ENCODE measurements around the gene MSS51.

MSS51 gene

GRCh38 chr10:73460897-73461296, 27.5 kb upstream of the MSS51 start:
- H3K4me3 ChIP-seq (ENCODE audit: low read depth, low read length): no peak overlapping the region
- TF ChIP-seq CTCF (IDR thresholded peaks at IDR 0.05; ENCODE audit: borderline replicate concordance, insufficient read depth, low read depth, low read length): no peak

- no peak overlapping the region for H3K4me3 ChIP-seq (ENCODE audit: low read depth, low read length)
- no peak for TF ChIP-seq CTCF (IDR thresholded peaks at IDR 0.05; ENCODE audit: borderline replicate concordance, insufficient read depth, low read depth, low read length)
Observed at GRCh38 chr10:73459683-73460314, 26.4 kb upstream of the MSS51 start.

GRCh38 chr10:73456187-73456890, 23.0 kb upstream of the MSS51 start:
- no peak for TF ChIP-seq CTCF (IDR thresholded peaks at IDR 0.05; ENCODE audit: borderline replicate concordance, insufficient read depth, low read depth, low read length)

GRCh38 chr10:73449113-73449512, 15.8 kb upstream of the MSS51 start:
- H3K4me3 ChIP-seq (ENCODE audit: low read depth, low read length): no peak overlapping the region
- no peak for TF ChIP-seq CTCF (IDR thresholded peaks at IDR 0.05; ENCODE audit: borderline replicate concordance, insufficient read depth, low read depth, low read length)

More at GRCh38 chr10:73456187-73456890, 23.0 kb upstream of the MSS51 start:
- no peak overlapping the region for H3K4me3 ChIP-seq (ENCODE audit: low read depth, low read length)

- no peak for TF ChIP-seq CTCF (IDR thresholded peaks at IDR 0.05; ENCODE audit: borderline replicate concordance, insufficient read depth, low read depth, low read length)
- no peak overlapping the region for H3K4me3 ChIP-seq (ENCODE audit: low read depth, low read length)
Observed at GRCh38 chr10:73448384-73448783, 15.0 kb upstream of the MSS51 start.

- no peak for TF ChIP-seq CTCF (IDR thresholded peaks at IDR 0.05; ENCODE audit: borderline replicate concordance, insufficient read depth, low read depth, low read length)
- H3K4me3 ChIP-seq (ENCODE audit: low read depth, low read length): no peak overlapping the region
Observed at GRCh38 chr10:73446926-73447325, 13.6 kb upstream of the MSS51 start.

GRCh38 chr10:73444457-73444856, 11.1 kb upstream of the MSS51 start:
- no peak overlapping the region for H3K4me3 ChIP-seq (ENCODE audit: low read depth, low read length)
- TF ChIP-seq CTCF (IDR thresholded peaks at IDR 0.05; ENCODE audit: borderline replicate concordance, insufficient read depth, low read depth, low read length): no peak
